Measurements from ENCODE around the gene XRCC1.

- TF ChIP-seq EZH2 (IDR thresholded peaks at IDR 0.05; ENCODE audit: low read depth) (no peak), CTCF (conservative IDR thresholded peaks at IDR 0.05) (no peak)
Observed at GRCh38 chr19:43511324-43511723, 64.0 kb downstream of the XRCC1 start.
